HepG2 (cell line): ENCODE results near the gene THRA. TPM values are rescaled to one million over a fixed set of nuclear protein-coding genes. Genes with fewer than 3 reads are reported as not detected.

ENCODE experiments used
- CBFB ChIP-seq: sonication (generic); formaldehyde crosslinking; IDR thresholded peaks from 2 replicates; pipeline ENCODE4 v1.4.0; 2020; ENCODE audit warnings: missing genetic modification reagents
- CBX1 ChIP-seq: IDR thresholded peaks from one replicate; pipeline ENCODE4 v1.6.1; 2016; ENCODE audit warnings: antibody characterized with exemption, low read depth
- ELF1 ChIP-seq: sonication (generic); formaldehyde crosslinking; IDR thresholded peaks from 2 replicates; pipeline ENCODE4 v1.4.0; 2020; ENCODE audit warnings: missing genetic modification reagents
- FLYWCH1 ChIP-seq: sonication (generic); formaldehyde crosslinking; IDR thresholded peaks from 2 replicates; pipeline ENCODE4 v1.8.1; 2023; ENCODE audit warnings: mild to moderate bottlenecking, missing genetic modification reagents
- KDM3A ChIP-seq: IDR thresholded peaks from 2 replicates; pipeline ENCODE4 v1.6.1; 2018; ENCODE audit warnings: low read depth, missing compliant biosample characterization
- MYPOP ChIP-seq: sonication (generic); formaldehyde crosslinking; IDR thresholded peaks from 2 replicates; pipeline ENCODE4 v1.8.1; 2023; ENCODE audit warnings: mild to moderate bottlenecking, moderate library complexity, missing genetic modification reagents
- NAIF1 ChIP-seq: sonication (generic); formaldehyde crosslinking; IDR thresholded peaks from 2 replicates; pipeline ENCODE4 v1.5.0; 2020; ENCODE audit warnings: mild to moderate bottlenecking, missing genetic modification reagents, borderline replicate concordance
- NFYC ChIP-seq: IDR thresholded peaks from 2 replicates; pipeline ENCODE4 v1.6.1; 2016; ENCODE audit warnings: missing genetic modification reagents, missing compliant biosample characterization
- PHF20 ChIP-seq: sonication (generic); formaldehyde crosslinking; IDR thresholded peaks from 2 replicates; pipeline ENCODE4 v1.5.0; 2020; ENCODE audit warnings: mild to moderate bottlenecking, missing genetic modification reagents
- RBAK ChIP-seq: sonication (generic); formaldehyde crosslinking; IDR thresholded peaks from 2 replicates; pipeline ENCODE4 v1.5.1; 2020; ENCODE audit warnings: mild to moderate bottlenecking, missing genetic modification reagents
- RBFOX2 ChIP-seq: fragments of 200-400 bp; formaldehyde crosslinking; IDR thresholded peaks from 2 replicates; pipeline ENCODE4 v1.6.1; 2017; ENCODE audit warnings: low read depth, mild to moderate bottlenecking, low read length
- SMAD1 ChIP-seq: sonication (generic); formaldehyde crosslinking; IDR thresholded peaks from 2 replicates; pipeline ENCODE4 v1.4.0; 2020; ENCODE audit warnings: missing genetic modification reagents, low read depth, mild to moderate bottlenecking, borderline replicate concordance
- TEAD3 ChIP-seq: optimal IDR thresholded peaks from 2 replicates; pipeline ENCODE3; 2016; ENCODE audit warnings: borderline replicate concordance
- THAP8 ChIP-seq: sonication (generic); formaldehyde crosslinking; IDR thresholded peaks from 2 replicates; pipeline ENCODE4 v1.5.1; 2020; ENCODE audit warnings: missing genetic modification reagents, mild to moderate bottlenecking, borderline replicate concordance
- ZBTB25 ChIP-seq: IDR thresholded peaks from 2 replicates; pipeline ENCODE4 v1.6.1; 2018; ENCODE audit warnings: missing genetic modification reagents
- ZNF18 ChIP-seq: sonication (generic); formaldehyde crosslinking; IDR thresholded peaks from 2 replicates; pipeline ENCODE4 v1.8.0; 2022; ENCODE audit warnings: mild to moderate bottlenecking, missing genetic modification reagents; ENCODE audit not compliant: insufficient replicate concordance
- ZNF180 ChIP-seq: sonication (generic); formaldehyde crosslinking; IDR thresholded peaks from 2 replicates; pipeline ENCODE4 v1.4.0; 2020; ENCODE audit warnings: low read depth, missing genetic modification reagents, borderline replicate concordance
- ZNF337 ChIP-seq: sonication (generic); formaldehyde crosslinking; IDR thresholded peaks from 2 replicates; pipeline ENCODE4 v1.5.1; 2020; ENCODE audit warnings: missing genetic modification reagents, low read depth, mild to moderate bottlenecking, borderline replicate concordance
- ZNF432 ChIP-seq: sonication (generic); formaldehyde crosslinking; IDR thresholded peaks from 2 replicates; pipeline ENCODE4 v1.5.0; 2020; ENCODE audit warnings: missing genetic modification reagents, mild to moderate bottlenecking, borderline replicate concordance
- ZNF446 ChIP-seq: sonication (generic); formaldehyde crosslinking; IDR thresholded peaks from 2 replicates; pipeline ENCODE4 v1.5.0; 2020; ENCODE audit warnings: mild to moderate bottlenecking, missing genetic modification reagents
- ZNF451 ChIP-seq: sonication (generic); formaldehyde crosslinking; IDR thresholded peaks from 2 replicates; pipeline ENCODE4 v1.5.0; 2020; ENCODE audit warnings: mild to moderate bottlenecking, missing genetic modification reagents
- ZNF546 ChIP-seq: sonication (generic); formaldehyde crosslinking; conservative IDR thresholded peaks from 2 replicates; pipeline ENCODE4 v1.8.1; 2023; ENCODE audit warnings: mild to moderate bottlenecking, missing genetic modification reagents
- ZNF644 ChIP-seq: IDR thresholded peaks from 2 replicates; pipeline ENCODE4 v1.6.1; 2016; ENCODE audit warnings: low read depth
- ZNF7 ChIP-seq: IDR thresholded peaks from 2 replicates; pipeline ENCODE4 v1.6.1; 2016; ENCODE audit warnings: missing biosample characterization, missing genetic modification reagents
- ZNF713 ChIP-seq: sonication (generic); formaldehyde crosslinking; IDR thresholded peaks from 2 replicates; pipeline ENCODE4 v1.4.0; 2020; ENCODE audit warnings: mild to moderate bottlenecking, missing genetic modification reagents
- ZNF768 ChIP-seq: sonication (generic); formaldehyde crosslinking; IDR thresholded peaks from 2 replicates; pipeline ENCODE4 v1.4.0; 2020; ENCODE audit warnings: missing genetic modification reagents
- ZNF782 ChIP-seq: sonication (generic); formaldehyde crosslinking; IDR thresholded peaks from 2 replicates; pipeline ENCODE4 v1.4.0; 2020; ENCODE audit warnings: missing genetic modification reagents, mild to moderate bottlenecking, borderline replicate concordance
- ZNF839 ChIP-seq: sonication (generic); formaldehyde crosslinking; IDR thresholded peaks from 2 replicates; pipeline ENCODE4 v1.4.0; 2020; ENCODE audit warnings: missing genetic modification reagents, mild to moderate bottlenecking, borderline replicate concordance
- polyA plus RNA-seq, 8 experiments: library from polyadenylated mRNA; depleted of rRNA in 3 of 8; stranded (reverse) in 7 of 8; unstranded in 1 of 8; fragments of >200 nt; fragmentation: Illumina TruSeq in 4 of 8; extraction: Trizol in 4 of 8; gene quantifications; 2 replicates each; pipeline versions ENCODE4 v1.2.1 to v1.2.3, GENCODE V29; 2011 to 2016; ENCODE audit warnings: low read depth in 4 of 8, missing spikeins in 1 of 8, mixed read lengths in 1 of 8; ENCODE audit not compliant: insufficient read depth in 1 of 8
- total RNA-seq, 5 experiments: library from RNA; depleted of rRNA; stranded (reverse); fragments of >200 nt; fragmentation: Illumina TruSeq; extraction: Trizol; gene quantifications; 2 replicates each; pipeline ENCODE4 v1.2.3, GENCODE V29; 2016; ENCODE audit warnings: low read depth in 1 of 5

THRA gene
- total and polyA plus RNA-seq, 2 of the 13 experiments (the other 11 are each of a cell fraction or from before 2014, with no cell fraction given): 8.0 to 9.9 TPM

GRCh38 chr17:40113110-40113906 is 50.5 kb downstream of the THRA start (continued):
- TF ChIP-seq FLYWCH1 (CRISPR knock-in tag) (no peak), ZNF782 (CRISPR knock-in tag) (no peak), RBFOX2 (peak; percentile 78), CBFB (CRISPR knock-in tag) (peak; percentile 41; the same call in 1 of the 2 replicates), ELF1 (peak; percentile 89), ZNF839 (CRISPR knock-in tag) (peak; percentile 57; the same call in 1 of the 2 replicates), RBAK (no peak), ZNF432 (CRISPR knock-in tag) (no peak), MYPOP (CRISPR knock-in tag) (peak; percentile 77; the same call in 1 of the 2 replicates), NFYC (CRISPR knock-in tag) (peak; percentile 16; the same call in 1 of the 2 replicates), ZNF644 (CRISPR knock-in tag) (peak; percentile 57; the same call in 1 of the 2 replicates), THAP8 (CRISPR knock-in tag) (no peak), NAIF1 (no peak), ZNF18 (CRISPR knock-in tag) (no peak), PHF20 (peak; percentile 57; the same call in 1 of the 2 replicates), ZNF7 (no peak), ZNF713 (CRISPR knock-in tag) (no peak), SMAD1 (CRISPR knock-in tag) (no peak), ZNF180 (no peak), ZNF768 (CRISPR knock-in tag) (peak; percentile 45; the same call in 1 of the 2 replicates), KDM3A (0 out of 2 replicates have a peak, but pooled peaks have one; percentile 86), CBX1 (no peak), ZNF451 (CRISPR knock-in tag) (no peak), TEAD3 (peak; percentile 50), ZNF546 (CRISPR knock-in tag) (no peak), ZNF337 (peak; percentile 97), ZBTB25 (CRISPR knock-in tag) (peak; percentile 89), ZNF446 (CRISPR knock-in tag) (no peak)
